Panc1 (cell line): ENCODE data around the gene TRIM36.

Source experiments
- TF ChIP-seq, protein P1 (sequence below): fragments of 450-650 bp; IDR thresholded peaks from 2 replicates; pipeline ENCODE4 v1.5.1; 2017; ENCODE audit warnings: mild to moderate bottlenecking
- TF ChIP-seq, protein P2 (sequence below), 2 experiments: IDR thresholded peaks; 2 replicates each; pipeline ENCODE4 v1.6.1; 2011 to 2012; ENCODE audit warnings: low read depth in 2 of 2, control low read depth in 1 of 2, low read length in 1 of 2, mild to moderate bottlenecking in 1 of 2, moderate library complexity in 1 of 2; ENCODE audit not compliant: insufficient read depth in 1 of 2

DNA sequence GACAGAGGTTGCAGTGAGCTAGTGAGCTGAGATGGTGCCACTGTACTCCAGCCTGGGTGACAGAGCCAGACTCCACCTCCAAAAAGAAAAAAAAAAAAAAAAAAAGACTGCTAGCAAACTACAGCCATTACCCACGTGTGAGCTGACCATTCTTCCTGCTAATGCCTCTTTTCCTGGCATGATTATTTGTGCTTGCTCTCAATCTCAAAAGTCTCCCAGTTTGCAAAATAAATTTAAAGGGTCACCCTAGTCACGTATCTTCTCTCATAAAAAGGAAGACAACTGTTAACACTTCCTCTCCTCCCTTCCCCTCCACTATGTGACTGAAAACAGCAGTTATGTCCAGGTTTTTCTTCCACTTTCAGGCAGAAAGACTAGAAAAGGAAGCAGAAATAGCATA, 37.2 kb downstream of the TRIM36 start:
- TF ChIP-seq, protein P1, sequence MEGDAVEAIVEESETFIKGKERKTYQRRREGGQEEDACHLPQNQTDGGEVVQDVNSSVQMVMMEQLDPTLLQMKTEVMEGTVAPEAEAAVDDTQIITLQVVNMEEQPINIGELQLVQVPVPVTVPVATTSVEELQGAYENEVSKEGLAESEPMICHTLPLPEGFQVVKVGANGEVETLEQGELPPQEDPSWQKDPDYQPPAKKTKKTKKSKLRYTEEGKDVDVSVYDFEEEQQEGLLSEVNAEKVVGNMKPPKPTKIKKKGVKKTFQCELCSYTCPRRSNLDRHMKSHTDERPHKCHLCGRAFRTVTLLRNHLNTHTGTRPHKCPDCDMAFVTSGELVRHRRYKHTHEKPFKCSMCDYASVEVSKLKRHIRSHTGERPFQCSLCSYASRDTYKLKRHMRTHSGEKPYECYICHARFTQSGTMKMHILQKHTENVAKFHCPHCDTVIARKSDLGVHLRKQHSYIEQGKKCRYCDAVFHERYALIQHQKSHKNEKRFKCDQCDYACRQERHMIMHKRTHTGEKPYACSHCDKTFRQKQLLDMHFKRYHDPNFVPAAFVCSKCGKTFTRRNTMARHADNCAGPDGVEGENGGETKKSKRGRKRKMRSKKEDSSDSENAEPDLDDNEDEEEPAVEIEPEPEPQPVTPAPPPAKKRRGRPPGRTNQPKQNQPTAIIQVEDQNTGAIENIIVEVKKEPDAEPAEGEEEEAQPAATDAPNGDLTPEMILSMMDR = no peak
- TF ChIP-seq, protein P2, sequence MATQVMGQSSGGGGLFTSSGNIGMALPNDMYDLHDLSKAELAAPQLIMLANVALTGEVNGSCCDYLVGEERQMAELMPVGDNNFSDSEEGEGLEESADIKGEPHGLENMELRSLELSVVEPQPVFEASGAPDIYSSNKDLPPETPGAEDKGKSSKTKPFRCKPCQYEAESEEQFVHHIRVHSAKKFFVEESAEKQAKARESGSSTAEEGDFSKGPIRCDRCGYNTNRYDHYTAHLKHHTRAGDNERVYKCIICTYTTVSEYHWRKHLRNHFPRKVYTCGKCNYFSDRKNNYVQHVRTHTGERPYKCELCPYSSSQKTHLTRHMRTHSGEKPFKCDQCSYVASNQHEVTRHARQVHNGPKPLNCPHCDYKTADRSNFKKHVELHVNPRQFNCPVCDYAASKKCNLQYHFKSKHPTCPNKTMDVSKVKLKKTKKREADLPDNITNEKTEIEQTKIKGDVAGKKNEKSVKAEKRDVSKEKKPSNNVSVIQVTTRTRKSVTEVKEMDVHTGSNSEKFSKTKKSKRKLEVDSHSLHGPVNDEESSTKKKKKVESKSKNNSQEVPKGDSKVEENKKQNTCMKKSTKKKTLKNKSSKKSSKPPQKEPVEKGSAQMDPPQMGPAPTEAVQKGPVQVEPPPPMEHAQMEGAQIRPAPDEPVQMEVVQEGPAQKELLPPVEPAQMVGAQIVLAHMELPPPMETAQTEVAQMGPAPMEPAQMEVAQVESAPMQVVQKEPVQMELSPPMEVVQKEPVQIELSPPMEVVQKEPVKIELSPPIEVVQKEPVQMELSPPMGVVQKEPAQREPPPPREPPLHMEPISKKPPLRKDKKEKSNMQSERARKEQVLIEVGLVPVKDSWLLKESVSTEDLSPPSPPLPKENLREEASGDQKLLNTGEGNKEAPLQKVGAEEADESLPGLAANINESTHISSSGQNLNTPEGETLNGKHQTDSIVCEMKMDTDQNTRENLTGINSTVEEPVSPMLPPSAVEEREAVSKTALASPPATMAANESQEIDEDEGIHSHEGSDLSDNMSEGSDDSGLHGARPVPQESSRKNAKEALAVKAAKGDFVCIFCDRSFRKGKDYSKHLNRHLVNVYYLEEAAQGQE (IDR thresholded peaks at IDR 0.05; ENCODE audit: insufficient read depth in 1 of 2, low read depth in 2 of 2, low read length in 1 of 2) = no peak
